GM18519 (cell line): ENCODE data around the gene SLAMF1.
"Not testable (repeated sequence)": the region's sequence is repeated elsewhere in the genome, so short reads cannot be mapped to it uniquely, and the experiment has no call there.

ENCODE experiments used
- ATAC-seq: cut with Tn5 transposase; IDR thresholded peaks from one replicate; pipeline ENCODE4 v1.9.1; 2021; ENCODE audit warnings: mild to moderate bottlenecking, moderate library complexity; ENCODE audit not compliant: unreplicated experiment, low FRiP score

SLAMF1 gene

DNA sequence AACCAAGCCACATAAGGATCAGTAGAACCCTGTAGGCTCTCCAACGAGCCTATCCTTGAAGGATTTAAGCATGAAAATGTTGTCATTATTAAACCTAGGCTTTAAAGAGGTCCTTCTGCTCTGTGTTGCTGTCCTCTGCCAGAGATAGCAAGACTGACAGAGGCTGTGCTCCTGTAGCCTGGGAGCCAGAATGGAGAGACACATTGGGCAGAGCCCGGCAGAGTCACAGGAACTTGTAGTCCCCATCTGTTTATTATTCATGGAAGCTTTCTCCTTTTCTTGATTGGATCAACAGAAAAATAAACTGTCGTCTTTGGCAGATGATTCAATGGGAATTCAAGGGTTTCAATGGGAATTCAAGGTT lies 19.2 kb upstream of the SLAMF1 start:
- ATAC-seq, result no peak

DNA sequence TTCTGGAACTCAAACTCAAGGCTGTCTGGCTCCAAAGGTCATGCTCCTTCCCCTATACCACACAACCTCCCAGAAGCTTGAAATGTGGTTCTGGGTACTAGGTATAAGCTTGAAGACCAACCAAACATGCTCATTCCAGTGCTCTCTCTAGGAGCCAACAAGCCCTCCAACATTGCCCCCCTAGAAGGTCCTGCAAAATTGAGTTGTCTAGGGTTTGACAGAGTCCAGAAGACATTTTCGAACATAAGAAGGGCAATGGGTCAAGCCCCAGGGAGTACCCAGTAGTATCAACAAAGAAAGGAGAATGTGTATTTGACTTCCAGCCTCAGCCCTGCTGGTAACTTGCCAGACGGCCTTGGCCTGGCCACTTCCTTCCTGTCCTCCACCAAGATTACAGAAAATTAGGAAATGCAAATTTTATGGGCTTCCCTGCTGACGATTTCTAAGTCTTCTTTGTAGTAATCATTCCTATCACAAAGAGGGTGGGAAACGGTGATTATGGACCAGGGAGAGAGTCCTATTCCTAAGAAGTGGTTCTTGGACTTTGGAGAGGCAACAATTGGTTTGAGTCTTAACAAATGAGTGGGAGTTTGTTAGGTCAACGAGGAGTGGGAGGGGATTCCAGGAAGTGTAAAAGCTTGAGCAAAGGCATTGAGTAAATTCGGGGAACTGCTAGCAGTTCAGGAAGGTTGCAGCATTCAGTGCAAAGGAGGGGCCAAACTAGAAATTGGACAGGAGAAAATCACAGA lies 18.7 kb upstream of the SLAMF1 start:
- ATAC-seq, result no peak

DNA sequence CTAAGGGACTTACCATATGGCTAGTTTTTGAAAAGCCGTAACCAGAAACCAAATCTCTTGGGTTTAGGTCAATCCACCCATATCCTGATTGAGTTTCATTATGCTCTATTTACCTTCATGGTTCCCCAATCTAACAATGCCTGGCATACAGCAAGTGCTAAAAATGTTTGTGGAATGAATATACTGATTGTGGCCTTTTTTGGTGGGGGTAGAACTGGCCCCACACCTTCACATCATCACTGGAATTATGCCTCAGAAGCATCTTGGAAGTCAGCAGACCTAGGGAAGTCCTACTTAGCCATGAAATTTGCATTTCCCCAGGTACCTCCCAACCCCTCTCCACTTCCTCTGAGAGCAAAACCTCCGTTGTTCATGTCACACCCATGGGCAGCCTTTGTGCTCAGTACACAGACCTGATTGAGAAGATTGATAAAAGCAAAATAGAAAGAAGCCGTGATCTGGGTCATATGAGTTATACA lies 17.8 kb upstream of the SLAMF1 start:
- ATAC-seq, result no peak

DNA sequence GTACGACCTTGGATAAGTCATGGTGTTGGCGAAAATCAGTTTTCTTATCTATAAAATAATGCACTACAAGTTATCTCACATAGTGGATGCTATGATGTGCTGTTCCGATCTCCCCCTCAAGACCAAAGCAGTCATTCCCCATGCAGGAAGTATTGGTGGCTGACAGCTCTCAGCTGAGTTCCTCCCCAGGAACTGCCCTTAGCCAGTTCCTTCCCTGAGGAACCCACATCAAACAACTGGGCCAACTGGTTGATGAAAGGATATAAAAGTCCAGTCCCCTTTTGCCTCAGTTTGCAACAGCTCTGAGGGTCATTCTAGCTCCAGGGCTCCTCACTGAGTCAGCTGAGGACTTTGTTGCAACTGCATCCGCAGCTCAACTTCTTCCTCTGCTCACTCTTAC lies 16.1 kb upstream of the SLAMF1 start:
- ATAC-seq, result no peak

DNA sequence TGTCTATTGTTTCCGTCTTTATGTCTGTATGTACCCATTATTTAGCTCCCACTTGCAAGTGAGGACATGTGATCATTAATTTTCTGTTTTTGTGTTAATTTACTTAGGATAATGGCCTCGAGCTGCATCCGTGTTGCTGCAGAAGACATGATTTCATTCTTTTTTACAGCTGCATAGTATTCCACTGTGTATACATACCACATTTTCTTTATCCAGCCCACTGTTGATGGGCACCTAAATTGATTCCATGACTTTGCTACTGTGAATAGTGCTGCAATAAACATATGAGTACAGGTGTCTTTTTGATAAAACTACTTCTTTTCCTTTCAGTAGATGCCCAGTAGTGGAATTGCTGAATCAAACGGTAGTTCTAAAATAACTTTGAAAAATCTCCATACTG lies 12.7 kb upstream of the SLAMF1 start:
- no peak for ATAC-seq

DNA sequence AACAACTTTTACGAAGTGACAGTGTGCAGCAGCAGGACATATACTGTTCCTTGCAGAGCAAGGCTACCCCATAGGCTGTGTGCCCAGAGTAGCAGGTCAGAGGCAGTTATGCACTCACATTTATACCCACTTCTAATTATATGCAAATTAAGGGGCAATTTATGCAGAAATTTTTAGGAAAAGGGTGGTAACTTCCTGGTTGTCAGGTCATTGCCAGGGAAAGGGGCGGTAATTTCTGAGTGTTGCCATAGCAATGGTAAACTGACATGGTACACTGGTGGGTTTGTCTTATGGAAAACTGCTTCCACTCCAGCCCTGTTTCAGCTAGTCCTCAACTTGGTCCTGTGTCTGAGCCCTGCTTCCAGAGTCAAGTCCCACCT lies 12.0 kb upstream of the SLAMF1 start:
- ATAC-seq, result no peak

DNA sequence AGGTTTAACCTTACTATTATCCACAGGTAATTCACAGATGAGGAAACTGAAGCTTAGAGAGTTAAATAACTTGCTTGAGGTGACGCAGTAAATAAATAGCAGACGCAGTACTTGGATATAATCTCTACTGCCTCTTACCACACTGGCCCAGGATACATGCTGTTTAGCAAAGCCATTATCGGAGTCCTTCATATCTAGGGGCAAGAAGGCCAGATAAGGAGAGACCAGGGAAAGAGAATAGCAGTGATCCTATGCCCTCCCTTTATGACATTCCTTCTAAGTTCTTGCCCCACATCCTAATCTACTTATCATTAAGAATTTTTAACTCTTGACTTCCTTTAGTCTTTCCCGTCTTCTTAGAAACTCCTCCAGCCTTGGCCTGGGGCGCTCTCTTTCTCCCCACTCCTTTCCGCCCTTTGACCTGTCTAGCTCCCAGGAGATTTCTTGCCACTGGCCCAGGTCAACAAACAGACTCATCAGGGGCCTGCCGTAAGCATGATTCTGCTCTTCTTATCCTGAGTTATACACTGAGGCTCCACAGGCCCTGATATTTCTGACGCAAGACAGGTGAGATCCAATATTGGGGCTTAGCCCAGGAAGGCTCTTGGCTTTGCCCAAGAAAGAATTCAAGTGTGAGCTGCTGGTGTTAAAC lies 11.4 kb upstream of the SLAMF1 start:
- ATAC-seq, result no peak

DNA sequence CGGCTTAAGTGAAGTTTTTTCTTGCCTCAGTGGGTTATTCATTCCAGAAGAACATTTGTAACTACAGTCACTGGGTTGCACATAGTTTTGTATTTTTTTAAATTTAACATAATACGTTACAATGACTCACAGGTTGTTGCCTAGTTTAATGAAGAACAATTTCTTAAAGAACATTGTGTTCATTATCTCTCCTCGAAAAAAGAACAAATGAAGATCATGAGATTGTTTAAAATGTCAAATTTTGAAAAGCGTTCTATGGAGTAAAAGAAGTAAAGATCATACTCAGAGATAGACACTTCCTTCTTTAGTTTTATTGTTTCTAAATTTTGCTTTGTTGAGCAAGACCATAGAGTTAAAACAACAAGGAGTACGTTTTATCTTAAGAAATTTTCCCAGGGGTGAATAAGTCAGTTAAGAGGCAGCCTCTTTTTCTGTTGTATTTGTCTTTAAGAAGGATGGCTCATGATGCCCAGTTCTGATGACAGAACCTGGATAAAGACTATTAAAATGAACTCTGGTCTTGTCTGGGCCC lies 10.5 kb upstream of the SLAMF1 start:
- ATAC-seq, result no peak

DNA sequence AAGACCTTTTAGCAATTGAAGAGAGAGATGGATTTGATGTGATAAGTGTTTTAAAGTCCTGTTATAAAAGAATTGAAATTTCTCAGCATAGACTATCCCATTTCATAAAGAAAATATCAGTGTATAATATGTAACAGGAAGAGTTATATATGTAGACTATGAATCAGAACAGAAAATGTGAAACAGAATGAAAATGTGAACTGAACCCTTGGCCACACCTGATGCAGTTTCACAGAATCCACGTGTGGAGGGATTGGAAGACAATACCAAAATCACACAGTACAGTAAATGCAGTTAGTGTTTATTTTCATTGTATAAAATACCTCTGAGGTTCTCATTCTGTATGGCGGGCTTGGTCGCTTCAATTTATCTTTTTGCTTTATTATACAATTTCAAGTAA lies 9.9 kb upstream of the SLAMF1 start:
- no peak for ATAC-seq

DNA sequence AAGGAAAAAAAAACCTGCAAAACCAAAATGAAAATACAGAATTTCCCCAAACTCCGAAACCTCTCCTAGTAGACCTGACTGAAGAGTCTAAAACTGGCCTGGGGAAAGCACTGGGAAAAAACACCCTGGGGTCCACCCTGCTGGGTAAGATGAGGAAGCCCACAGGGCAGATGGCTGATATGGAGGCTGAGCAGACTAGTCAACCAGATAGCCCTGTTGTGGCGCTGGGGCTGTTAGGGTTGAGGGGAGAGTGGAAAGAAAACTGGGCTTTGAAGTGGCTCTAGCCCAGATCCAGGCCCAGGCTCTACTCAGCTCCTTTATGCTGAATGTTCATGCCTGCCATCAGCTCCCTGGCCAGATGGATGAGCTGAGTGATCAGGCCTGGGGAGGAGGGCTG lies 6.8 kb upstream of the SLAMF1 start:
- ATAC-seq, result no peak

DNA sequence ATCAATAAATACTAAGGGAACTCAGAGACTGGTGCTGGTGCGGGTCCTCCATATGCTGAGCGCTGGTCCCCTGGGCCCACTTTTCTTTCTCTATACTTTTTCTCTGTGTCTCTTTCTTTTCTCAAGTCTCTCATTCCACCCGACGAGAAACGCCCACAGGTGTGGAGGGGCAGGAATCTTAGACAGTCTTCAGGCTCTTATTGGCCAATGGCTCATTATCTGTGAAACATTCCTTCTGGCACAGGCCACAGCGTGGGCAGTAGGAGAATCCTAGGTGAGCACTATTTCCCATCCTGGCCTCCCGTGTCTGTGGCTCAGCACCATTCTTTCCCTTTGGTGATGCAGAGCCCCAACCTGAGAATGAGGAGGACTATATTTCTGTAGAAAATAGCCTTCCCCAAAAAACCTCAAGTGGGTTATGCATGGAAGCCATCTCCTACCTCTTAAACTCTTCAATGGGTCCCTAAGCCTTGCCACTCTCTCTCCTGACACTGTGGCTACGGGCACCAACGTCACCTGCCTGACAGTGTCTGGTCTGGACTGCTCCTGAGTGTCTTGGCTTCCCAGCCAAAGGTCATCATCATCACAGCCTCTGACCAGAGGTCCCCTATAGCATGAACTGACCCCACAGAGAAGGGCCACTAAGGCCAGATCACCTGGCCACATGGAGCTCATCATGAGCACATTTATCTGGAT lies 6.2 kb upstream of the SLAMF1 start:
- no peak for ATAC-seq

DNA sequence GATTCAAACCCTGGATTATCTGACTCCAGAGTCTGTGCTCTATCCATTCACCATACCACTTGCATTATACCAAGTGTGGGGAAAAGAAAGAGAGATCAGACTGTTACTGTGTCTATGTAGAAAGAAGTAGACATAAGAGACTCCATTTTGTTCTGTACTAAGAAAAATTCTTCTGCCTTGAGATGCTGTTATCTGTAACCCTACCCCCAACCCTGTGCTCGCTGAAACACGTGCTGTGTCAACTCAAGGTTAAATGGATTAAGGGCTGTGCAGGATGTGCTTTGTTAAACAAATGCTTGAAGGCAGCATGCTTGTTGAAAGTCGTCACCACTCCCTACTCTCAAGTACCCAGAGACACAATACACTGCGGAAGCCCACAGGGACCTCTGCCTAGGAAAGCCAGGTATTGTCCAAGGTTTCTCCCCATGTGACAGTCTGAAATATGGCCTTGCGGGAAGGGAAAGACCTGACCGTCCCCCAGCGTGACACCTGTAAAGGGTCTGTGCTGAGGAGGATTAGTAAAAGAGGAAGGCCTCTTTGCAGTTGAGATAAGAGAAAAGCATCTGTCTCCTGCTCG lies 5.3 kb upstream of the SLAMF1 start:
- ATAC-seq, result not testable (repeated sequence)

DNA sequence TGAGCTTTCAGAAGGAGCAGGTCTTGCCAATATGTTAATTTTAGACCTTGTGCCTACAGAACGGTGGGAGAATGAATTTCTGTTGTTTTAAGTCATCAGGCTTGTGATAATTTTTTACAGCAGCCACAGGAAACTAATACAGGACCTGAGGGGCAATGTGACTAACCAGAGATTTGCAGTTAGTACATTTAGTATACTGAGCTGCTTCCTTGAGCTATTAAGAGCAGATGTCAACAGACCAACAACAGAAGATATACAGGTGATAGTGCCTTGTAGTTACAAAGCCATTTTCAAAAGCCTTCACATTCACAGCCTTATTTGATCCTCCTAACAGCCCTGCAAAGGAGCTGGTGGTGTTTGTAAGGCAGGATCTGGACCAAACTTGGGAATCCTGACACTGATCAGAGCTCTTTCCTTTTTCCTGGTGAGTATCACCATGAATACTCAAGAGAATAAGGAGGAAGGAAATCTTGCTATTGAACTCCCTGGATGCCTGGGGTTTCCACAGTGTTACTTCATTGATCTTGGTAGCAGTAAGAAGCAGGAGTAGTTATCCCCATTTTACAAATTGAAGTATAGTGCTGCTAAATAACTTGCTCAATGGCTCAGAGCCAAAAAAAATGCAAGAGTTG lies 4.7 kb upstream of the SLAMF1 start:
- ATAC-seq, result no peak

DNA sequence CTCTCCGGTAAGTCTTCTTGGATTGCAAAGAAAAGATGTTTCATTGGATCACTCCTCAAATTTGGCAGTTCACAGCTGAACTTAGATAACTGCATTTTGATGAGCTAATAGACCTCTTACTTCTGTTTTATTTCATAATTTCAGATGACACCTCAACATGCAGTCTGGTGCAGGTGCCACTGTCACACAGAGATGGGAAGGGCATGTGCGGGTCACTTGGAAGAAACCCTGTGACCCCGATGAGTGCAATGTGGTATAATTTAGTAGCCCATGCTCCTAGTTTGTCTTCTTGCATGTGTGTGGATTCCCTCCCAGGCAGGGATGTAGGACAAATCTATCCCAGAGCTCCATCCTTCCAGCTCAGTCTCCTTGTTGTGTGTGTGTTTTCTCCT lies 481 bp upstream of the SLAMF1 start:
- peak; percentile 7 for ATAC-seq

DNA sequence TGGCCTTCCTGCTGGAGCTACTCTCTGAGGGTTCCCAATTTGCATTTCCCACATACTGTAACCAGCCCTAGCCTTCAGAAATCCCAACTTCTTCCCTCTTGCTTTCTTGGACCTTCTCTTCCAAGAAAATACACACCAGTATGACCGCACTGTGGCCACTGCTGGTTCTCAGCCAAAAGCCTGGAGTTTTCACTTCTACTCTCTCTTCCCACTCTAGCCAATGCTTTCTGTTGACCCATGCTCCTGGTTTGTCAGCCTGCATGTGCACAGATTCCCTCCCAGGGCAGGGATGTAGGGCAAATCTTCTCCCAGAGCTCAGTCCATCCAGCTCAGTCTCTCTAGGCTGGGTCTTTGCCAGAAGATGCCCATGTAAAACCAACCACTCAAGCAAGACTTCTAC lies 664 bp downstream of the SLAMF1 start:
- ATAC-seq, result no peak

DNA sequence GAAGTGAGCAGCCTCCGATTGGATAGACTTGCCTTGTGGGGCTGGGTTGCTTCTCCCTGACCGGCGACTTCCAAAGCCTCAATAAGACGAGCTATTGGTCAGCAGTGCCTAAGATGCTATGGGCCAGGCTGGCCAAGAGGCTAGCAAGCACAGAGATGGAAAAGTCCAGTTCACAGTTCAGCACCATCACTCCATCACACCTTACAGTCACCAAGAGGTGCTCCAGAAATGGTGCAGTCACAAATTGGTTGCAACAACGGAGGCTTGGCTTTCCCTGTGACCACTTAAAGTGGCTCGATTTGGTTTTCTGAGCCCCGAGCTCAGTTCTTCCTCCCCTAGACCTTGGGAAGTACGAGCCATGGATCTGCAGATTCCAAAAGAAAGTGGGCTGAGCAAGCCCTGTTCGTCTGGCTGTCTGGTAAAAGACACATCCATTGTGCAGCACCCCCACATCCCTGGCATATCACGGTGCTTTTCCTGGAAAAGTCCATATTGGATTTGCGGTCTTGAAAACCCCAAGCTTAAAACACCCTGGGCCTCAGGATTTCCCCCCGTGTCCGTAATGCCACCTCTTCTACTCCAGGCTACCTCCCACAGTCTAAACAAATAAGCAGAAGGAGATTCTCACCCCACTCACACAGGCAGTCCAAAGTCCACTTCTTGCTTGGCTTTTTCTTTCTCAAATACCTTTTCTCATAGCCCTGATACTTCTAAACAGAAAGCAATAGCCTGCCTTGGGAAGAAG lies 1.3 kb downstream of the SLAMF1 start:
- ATAC-seq, result no peak

DNA sequence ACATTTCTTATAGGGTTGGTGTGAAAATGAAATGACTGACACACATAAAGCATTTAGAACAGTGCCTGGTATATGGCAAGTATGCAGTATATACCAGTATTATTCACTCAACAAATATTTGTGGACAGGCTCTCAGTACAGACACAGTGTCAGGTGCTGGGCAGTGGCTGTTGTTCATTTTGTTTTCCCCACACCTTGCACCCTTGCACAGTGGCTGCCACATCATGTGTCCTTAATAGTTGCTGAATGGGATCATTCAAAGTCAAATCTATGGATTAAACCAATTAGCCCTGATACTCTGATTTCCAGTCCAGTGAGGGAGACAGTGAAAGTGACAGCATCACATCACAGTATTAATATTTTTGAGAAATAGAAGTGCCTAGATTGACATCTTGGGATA lies 2.4 kb downstream of the SLAMF1 start:
- no peak for ATAC-seq

DNA sequence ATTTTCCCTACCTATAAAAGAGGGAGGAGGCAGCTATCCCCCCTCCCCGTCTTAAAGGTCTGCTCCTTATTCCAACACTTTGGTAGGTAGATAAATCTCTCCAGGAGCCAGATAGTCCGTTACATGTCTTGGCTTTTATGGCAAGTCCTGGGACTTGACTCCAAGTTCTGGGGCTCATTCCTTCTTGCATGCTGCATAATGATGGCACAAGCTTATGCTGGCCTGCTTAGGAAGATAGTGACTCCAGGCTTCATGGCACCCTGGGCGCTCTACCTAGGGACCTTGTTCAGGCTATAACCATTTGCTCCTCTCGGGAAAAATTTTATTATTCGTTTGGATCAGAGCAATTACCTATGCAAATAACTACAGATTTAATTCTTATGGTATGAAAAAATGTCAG lies 3.7 kb downstream of the SLAMF1 start:
- no peak for ATAC-seq

DNA sequence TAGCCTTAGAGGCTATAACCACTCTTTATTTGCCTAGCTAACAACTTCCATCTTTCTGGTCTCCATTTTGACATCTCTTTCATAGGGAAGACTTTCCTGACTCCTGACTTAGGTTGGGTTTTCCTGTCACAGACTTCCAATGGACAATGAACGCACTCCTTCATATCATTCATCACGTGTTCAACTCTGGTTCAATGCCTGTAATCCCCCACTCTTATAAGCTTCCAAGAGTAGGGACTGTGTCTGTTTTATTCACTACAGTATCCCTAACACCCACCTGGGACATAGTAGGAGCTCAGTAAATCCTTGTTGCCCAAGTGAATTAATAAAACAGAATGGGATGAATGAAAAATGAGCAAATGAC lies 4.6 kb downstream of the SLAMF1 start:
- ATAC-seq, result no peak
